ENCODE data around the gene CFAP73. TPM values are rescaled to one million over a fixed set of nuclear protein-coding genes. Genes with fewer than 3 reads are reported as not detected.

CFAP73 gene
- total RNA-seq, 5 donors from 2014 or later (not counting 1 experiment from before 2014, with no cell fraction given): 0.25 to 0.69 TPM; not detected in 3

DNA sequence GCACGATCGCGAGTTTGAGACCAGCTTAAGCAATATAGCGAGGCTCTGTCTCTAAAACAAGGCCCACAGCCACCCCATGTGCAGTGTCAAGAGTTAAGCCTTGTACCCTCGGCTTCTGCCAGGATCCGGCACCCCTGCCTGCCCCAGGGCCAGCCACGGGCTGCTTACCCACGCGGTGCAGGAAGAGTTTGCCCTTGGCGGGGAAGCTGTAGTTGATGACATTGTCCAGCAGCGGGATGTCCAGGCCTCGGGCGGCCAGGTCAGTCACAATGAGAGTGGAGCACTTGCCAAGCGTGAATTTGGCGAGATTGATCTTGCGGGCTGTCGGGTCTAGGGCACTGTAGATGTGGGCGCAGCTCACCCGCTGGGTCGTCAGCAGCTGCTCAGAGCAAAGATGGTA is 22.7 kb downstream of the CFAP73 start:
- Mint-ChIP-seq H3K4me1 (peaks cover 3 to 7% (median 5%) of the 10 kb centered on the region in 3 donors), H3K9me3 (no peaks in the 10 kb centered on the region), H3K27me3 (no peaks in the 10 kb centered on the region), H3K36me3 (peaks cover 57% of the 10 kb centered on the region), H3K27ac (no peak overlapping the region), H3K4me3 (no peak overlapping the region)
- WGBS (ENCODE audit: insufficient coverage): 95% methylated on average over 20 of the region's 20 CpGs
- no peaks in the 10 kb centered on the region for H3K9me3 ChIP-seq
- no peak overlapping the region for H3K4me3 ChIP-seq (ENCODE audit: control insufficient read depth in 1 of 2, extremely low read depth in 1 of 2, low read length in 1 of 2)
- CTCF ChIA-PET: interaction anchor here in 1 of 2 donors (0.6 to 1.1 kb wide), 5 partner anchors 11 to 117 kb away, joined by 3 to 4 read pairs (median 3); partner anchors contain the start of gene RASAL1
- POLR2A ChIA-PET: interaction anchor here in 1 of 2 donors (0.8 kb wide), 1 partner anchor 37 kb away, joined by 3 read pairs; no protein-coding TSS in a partner anchor
- H3K27ac ChIP-seq (ENCODE audit: low read length): no peak overlapping the region
- no peak for ATAC-seq (replicated peaks in 1 of 4)
- H3K4me1 ChIP-seq (ENCODE audit: control insufficient read depth in 1 of 2, extremely low read depth in 1 of 2, insufficient read depth in 2 of 2, low read length in 2 of 2): peaks cover 0 to 7% of the 10 kb centered on the region in 2 experiments
- no peak for DNase-seq
- no peaks in the 10 kb centered on the region for H3K27me3 ChIP-seq (replicated peaks in 1 of 2; ENCODE audit: control insufficient read depth in 2 of 2, extremely low read depth in 1 of 2, insufficient read depth in 2 of 2, low read length in 1 of 2)
- H3K36me3 ChIP-seq (ENCODE audit: control insufficient read depth in 2 of 2, extremely low read depth in 1 of 2, insufficient read depth in 1 of 2, low read length in 1 of 2): peaks cover 20 to 90% of the 10 kb centered on the region in 2 donors

DNA sequence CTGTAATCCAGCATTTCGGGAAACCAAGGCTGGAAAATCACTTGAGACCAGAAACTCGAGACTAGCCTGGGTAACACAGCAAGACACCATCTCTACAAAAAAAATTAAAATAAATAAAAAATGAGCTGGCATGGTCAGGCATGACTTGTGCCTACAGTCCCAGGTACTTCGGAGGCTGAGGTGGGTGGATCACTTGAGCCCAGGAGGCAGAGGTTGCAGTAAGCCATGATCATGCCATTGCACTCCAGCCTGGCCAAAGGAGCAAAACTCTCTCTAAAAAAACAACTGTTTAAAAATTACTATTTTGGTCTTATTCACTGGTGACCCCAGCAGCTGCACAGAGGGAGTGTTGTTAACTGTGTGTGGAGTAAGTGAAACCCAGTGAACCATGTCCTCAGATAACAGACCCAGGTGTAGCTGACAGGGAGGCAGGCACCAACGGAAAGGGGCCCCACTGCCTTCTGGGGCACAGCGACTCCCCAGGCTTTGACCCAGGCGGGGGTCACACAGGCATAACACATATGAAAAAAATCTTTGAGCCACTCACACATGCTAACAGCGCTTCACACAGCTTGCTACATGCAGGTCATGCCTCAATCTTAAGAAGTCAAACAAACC is 23.7 kb downstream of the CFAP73 start:
- Histone ChIP-seq H3K9me3 (no peaks in the 10 kb centered on the region), H3K4me3 (ENCODE audit: control insufficient read depth in 1 of 2, extremely low read depth in 1 of 2, low read length in 1 of 2) (no peak overlapping the region), H3K4me1 (ENCODE audit: control insufficient read depth in 1 of 2, extremely low read depth in 1 of 2, insufficient read depth in 2 of 2, low read length in 2 of 2) (peaks cover 0 to 7% of the 10 kb centered on the region in 2 experiments), H3K36me3 (ENCODE audit: control insufficient read depth in 2 of 2, extremely low read depth in 1 of 2, insufficient read depth in 1 of 2, low read length in 1 of 2) (peaks cover 28 to 90% of the 10 kb centered on the region in 2 donors), H3K27ac (ENCODE audit: low read length) (no peak overlapping the region), H3K27me3 (replicated peaks in 1 of 2; ENCODE audit: control insufficient read depth in 2 of 2, extremely low read depth in 1 of 2, insufficient read depth in 2 of 2, low read length in 1 of 2) (no peaks in the 10 kb centered on the region)
- Mint-ChIP-seq H3K9me3 (no peaks in the 10 kb centered on the region), H3K4me3 (no peak overlapping the region), H3K27me3 (no peaks in the 10 kb centered on the region), H3K4me1 (peaks cover 3 to 7% (median 5%) of the 10 kb centered on the region in 3 donors), H3K27ac (no peak overlapping the region), H3K36me3 (peaks cover 66% of the 10 kb centered on the region)
- no peak for DNase-seq
- no peak for ATAC-seq (replicated peaks in 1 of 4)
- ChIA-PET POLR2A (interaction anchor here in 1 of 2 donors (0.6 kb wide), 1 partner anchor 85 kb away, joined by 3 read pairs; no protein-coding TSS in a partner anchor), CTCF (interaction anchor here (0.6 to 2.0 kb wide), 10 partner anchors 8 to 924 kb away, joined by 3 to 6 read pairs (median 4); no protein-coding TSS in a partner anchor)
- 96% methylated on average over 4 of the region's 7 CpGs for WGBS (ENCODE audit: insufficient coverage)

DNA sequence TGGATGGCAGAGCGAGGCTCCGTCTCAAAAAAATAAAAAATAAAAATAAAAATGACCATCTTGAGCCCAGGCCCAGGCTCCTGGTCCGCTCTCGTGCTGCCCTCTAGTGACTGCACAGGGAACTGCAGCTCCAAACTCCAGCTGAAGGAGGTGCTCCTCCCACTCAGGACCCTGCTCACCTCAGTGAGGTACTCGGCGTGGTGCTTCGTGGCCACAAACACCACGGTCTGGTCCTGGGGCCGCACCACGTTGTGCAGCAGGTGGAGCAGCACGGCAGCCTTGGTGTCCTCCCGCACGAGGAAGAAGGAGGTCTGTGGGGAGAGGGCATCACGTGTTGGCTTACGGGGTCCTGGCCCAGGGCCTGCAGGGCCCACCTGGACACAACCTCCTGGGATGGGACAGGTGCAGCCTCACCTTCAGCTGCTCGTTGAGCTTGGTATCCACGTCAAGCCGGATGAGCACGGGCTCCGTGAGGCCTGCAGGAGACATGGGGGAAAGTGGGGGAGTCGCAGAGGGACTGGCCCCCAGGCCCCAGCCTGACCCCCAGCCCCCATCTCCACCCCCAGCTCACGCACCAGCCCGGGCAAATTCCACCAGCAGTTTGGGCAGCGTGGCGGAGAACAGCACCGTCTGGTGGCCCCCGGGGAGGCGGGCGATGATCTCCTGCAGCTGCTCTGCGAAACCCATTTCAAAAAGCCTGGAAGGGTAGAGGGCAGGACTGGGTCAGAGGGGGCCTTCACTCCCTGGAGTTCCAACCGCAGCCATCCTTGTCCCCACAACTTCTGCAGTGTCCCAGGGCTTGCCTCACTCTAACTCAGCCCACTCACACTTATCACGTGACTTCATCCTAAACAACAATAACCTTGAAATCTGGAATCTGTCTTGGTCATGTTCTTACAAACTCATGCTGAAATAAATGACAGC is 25.2 kb downstream of the CFAP73 start:
- Mint-ChIP-seq H3K27me3 (no peaks in the 10 kb centered on the region), H3K27ac (no peak overlapping the region), H3K4me1 (peaks cover 3 to 7% (median 5%) of the 10 kb centered on the region in 3 donors), H3K4me3 (no peak overlapping the region), H3K9me3 (no peaks in the 10 kb centered on the region), H3K36me3 (peaks cover 76% of the 10 kb centered on the region)
- H3K27ac ChIP-seq (ENCODE audit: low read length): no peak overlapping the region
- H3K9me3 ChIP-seq: no peaks in the 10 kb centered on the region
- no peak overlapping the region for H3K4me3 ChIP-seq (ENCODE audit: control insufficient read depth in 1 of 2, extremely low read depth in 1 of 2, low read length in 1 of 2)
- POLR2A ChIA-PET: no interaction called here
- peak; percentile 78 to 87 (median 84) for ATAC-seq (replicated peaks in 1 of 4)
- no peaks in the 10 kb centered on the region for H3K27me3 ChIP-seq (replicated peaks in 1 of 2; ENCODE audit: control insufficient read depth in 2 of 2, extremely low read depth in 1 of 2, insufficient read depth in 2 of 2, low read length in 1 of 2)
- CTCF ChIA-PET: interaction anchor here (0.7 to 3.1 kb wide), 11 partner anchors 9 to 182 kb away, joined by 3 to 19 read pairs (median 3); partner anchors contain the start of gene RITA1 (in 1 of the 2)
- DNase-seq: peak in 34 of 35 experiments; percentile 27 to 84 (median 64)
- peaks cover 0 to 7% of the 10 kb centered on the region in 2 experiments for H3K4me1 ChIP-seq (ENCODE audit: control insufficient read depth in 1 of 2, extremely low read depth in 1 of 2, insufficient read depth in 2 of 2, low read length in 2 of 2)
- WGBS (ENCODE audit: insufficient coverage): 56% methylated on average over 24 of the region's 32 CpGs
- H3K36me3 ChIP-seq (ENCODE audit: control insufficient read depth in 2 of 2, extremely low read depth in 1 of 2, insufficient read depth in 1 of 2, low read length in 1 of 2): peaks cover 31 to 91% of the 10 kb centered on the region in 2 donors

DNA sequence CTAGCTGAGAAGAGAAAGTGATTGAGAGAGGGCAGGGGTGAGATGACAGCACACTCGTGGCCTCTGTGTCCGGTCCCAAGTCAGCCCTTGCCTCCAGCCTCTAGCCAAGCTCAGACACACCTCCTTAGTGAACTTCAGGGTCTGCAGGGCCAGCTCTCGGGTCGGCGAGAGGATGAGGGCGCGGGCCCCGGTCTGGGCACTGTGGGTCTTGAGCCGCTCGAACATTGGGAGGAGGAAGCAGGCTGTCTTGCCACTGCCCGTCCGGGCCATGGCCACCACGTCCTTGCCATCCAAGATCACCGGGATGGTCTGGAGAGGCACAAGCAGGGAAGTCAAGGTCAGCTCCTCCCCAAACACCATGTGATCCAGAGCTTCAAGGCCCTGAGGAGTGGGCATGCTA is 29.5 kb downstream of the CFAP73 start:
- no peak for DNase-seq
- WGBS (ENCODE audit: insufficient coverage): 97% methylated on average over 12 of the region's 14 CpGs
- Histone ChIP-seq H3K4me3 (ENCODE audit: control insufficient read depth in 1 of 2, extremely low read depth in 1 of 2, low read length in 1 of 2) (no peak overlapping the region), H3K36me3 (ENCODE audit: control insufficient read depth in 2 of 2, extremely low read depth in 1 of 2, insufficient read depth in 1 of 2, low read length in 1 of 2) (peaks cover 23 to 64% of the 10 kb centered on the region in 2 donors), H3K27ac (ENCODE audit: low read length) (no peak overlapping the region), H3K9me3 (no peaks in the 10 kb centered on the region), H3K27me3 (replicated peaks in 1 of 2; ENCODE audit: control insufficient read depth in 2 of 2, extremely low read depth in 1 of 2, insufficient read depth in 2 of 2, low read length in 1 of 2) (peaks cover 0 to 2% of the 10 kb centered on the region in 2 experiments), H3K4me1 (ENCODE audit: control insufficient read depth in 1 of 2, extremely low read depth in 1 of 2, insufficient read depth in 2 of 2, low read length in 2 of 2) (peaks cover 4 to 29% of the 10 kb centered on the region in 2 experiments)
- Mint-ChIP-seq H3K4me3 (no peak overlapping the region), H3K9me3 (no peaks in the 10 kb centered on the region), H3K36me3 (peaks cover 52% of the 10 kb centered on the region), H3K27me3 (no peaks in the 10 kb centered on the region), H3K27ac (no peak overlapping the region), H3K4me1 (peaks cover 15 to 23% (median 20%) of the 10 kb centered on the region in 3 donors)
- ChIA-PET POLR2A (no interaction called here), CTCF (interaction anchor here in 1 of 2 donors (0.6 kb wide), 1 partner anchor 702 kb away, joined by 3 read pairs; no protein-coding TSS in a partner anchor)
- ATAC-seq (replicated peaks in 1 of 4): no peak

DNA sequence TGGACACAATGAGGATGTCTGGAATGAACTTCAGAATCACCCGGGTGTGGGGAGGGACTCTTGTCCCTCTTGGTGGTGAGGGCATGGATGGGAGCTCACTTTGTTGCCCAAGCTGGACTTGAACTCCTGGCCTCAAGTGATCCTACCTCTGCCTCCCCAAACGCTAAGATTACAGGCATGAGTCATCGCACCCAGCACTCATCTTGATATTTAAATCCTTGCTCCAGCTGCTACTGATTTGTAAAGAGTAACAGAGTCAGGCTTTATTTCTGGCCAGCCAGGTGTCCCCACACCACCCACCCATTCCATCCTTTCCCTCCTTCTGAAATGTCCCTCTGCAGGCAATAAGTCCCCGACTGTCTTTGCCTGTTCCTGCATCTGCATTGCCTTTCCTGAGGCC is 30.8 kb downstream of the CFAP73 start:
- H3K36me3 ChIP-seq (ENCODE audit: control insufficient read depth in 2 of 2, extremely low read depth in 1 of 2, insufficient read depth in 1 of 2, low read length in 1 of 2): peaks cover 23 to 52% of the 10 kb centered on the region in 2 donors
- H3K4me1 Mint-ChIP-seq: peaks cover 15 to 29% (median 23%) of the 10 kb centered on the region in 3 donors
- no peak overlapping the region for H3K4me3 ChIP-seq (ENCODE audit: control insufficient read depth in 1 of 2, extremely low read depth in 1 of 2, low read length in 1 of 2)
- ATAC-seq (replicated peaks in 1 of 4) (no peak), DNase-seq (no peak)
- no peaks in the 10 kb centered on the region for H3K27me3 Mint-ChIP-seq
- no peak overlapping the region for H3K27ac Mint-ChIP-seq
- H3K4me3 Mint-ChIP-seq: no peak overlapping the region
- H3K27ac ChIP-seq (ENCODE audit: low read length): no peak overlapping the region
- peaks cover 0 to 2% of the 10 kb centered on the region in 2 experiments for H3K27me3 ChIP-seq (replicated peaks in 1 of 2; ENCODE audit: control insufficient read depth in 2 of 2, extremely low read depth in 1 of 2, insufficient read depth in 2 of 2, low read length in 1 of 2)
- peaks cover 4 to 29% of the 10 kb centered on the region in 2 experiments for H3K4me1 ChIP-seq (ENCODE audit: control insufficient read depth in 1 of 2, extremely low read depth in 1 of 2, insufficient read depth in 2 of 2, low read length in 2 of 2)
- no peaks in the 10 kb centered on the region for H3K9me3 ChIP-seq
- ChIA-PET POLR2A (interaction anchor here in 1 of 2 donors (0.7 kb wide), 1 partner anchor 10 kb away, joined by 3 read pairs; no protein-coding TSS in a partner anchor), CTCF (no interaction called here)
- WGBS (ENCODE audit: insufficient coverage): 93% methylated on average over 3 of the region's 4 CpGs
- no peaks in the 10 kb centered on the region for H3K9me3 Mint-ChIP-seq
- peaks cover 46% of the 10 kb centered on the region for H3K36me3 Mint-ChIP-seq

DNA sequence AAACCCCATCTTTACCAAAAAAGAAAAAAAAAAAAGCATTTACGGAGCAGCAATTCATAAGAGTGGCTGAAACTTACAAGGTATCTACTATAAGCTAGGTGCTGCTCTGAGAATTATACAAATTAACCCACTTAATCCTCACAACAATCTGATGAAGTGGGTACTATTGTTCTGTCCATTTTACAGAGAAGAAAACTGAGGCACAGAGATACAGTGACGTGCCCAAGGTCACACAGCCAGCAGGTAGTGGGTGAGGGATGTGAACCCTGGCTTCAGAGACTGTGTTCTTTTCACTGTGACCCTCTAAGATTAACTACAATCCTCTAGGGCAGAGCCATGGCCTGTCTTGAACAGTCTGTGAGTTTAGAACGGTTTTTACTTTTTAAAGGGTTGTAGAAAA is 32.5 kb downstream of the CFAP73 start:
- H3K36me3 ChIP-seq (ENCODE audit: control insufficient read depth in 2 of 2, extremely low read depth in 1 of 2, insufficient read depth in 1 of 2, low read length in 1 of 2): peaks cover 20 to 43% of the 10 kb centered on the region in 2 donors
- POLR2A ChIA-PET: interaction anchor here in 1 of 2 donors (0.7 kb wide), 1 partner anchor 137 kb away, joined by 3 read pairs; no protein-coding TSS in a partner anchor

More for the DNA sequence above, 32.5 kb downstream of the CFAP73 start:
- CTCF ChIA-PET: interaction anchor here in 1 of 2 donors (0.7 kb wide), 1 partner anchor 161 kb away, joined by 4 read pairs; no protein-coding TSS in a partner anchor
- Histone ChIP-seq H3K27ac (ENCODE audit: low read length) (no peak overlapping the region), H3K9me3 (no peaks in the 10 kb centered on the region), H3K27me3 (replicated peaks in 1 of 2; ENCODE audit: control insufficient read depth in 2 of 2, extremely low read depth in 1 of 2, insufficient read depth in 2 of 2, low read length in 1 of 2) (peaks cover 0 to 2% of the 10 kb centered on the region in 2 experiments), H3K4me1 (ENCODE audit: control insufficient read depth in 1 of 2, extremely low read depth in 1 of 2, insufficient read depth in 2 of 2, low read length in 2 of 2) (peaks cover 11 to 41% of the 10 kb centered on the region in 2 experiments), H3K4me3 (ENCODE audit: control insufficient read depth in 1 of 2, extremely low read depth in 1 of 2, low read length in 1 of 2) (no peak overlapping the region)
- WGBS (ENCODE audit: insufficient coverage): no CpG with 5 or more reads among the region's 3 CpGs
- peaks cover 36% of the 10 kb centered on the region for H3K36me3 Mint-ChIP-seq
- H3K9me3 Mint-ChIP-seq: no peaks in the 10 kb centered on the region
- DNase-seq (no peak), ATAC-seq (replicated peaks in 1 of 4) (no peak)
- no peaks in the 10 kb centered on the region for H3K27me3 Mint-ChIP-seq
- H3K27ac Mint-ChIP-seq: peak overlapping the region in 1 of 2 donors; percentile 58
- no peak overlapping the region for H3K4me3 Mint-ChIP-seq
- peaks cover 25 to 39% (median 33%) of the 10 kb centered on the region in 3 donors for H3K4me1 Mint-ChIP-seq
